GM03348 (cell line): ENCODE results near the gene SLC10A1.
"Not testable (repeated sequence)": the region's sequence is repeated elsewhere in the genome, so short reads cannot be mapped to it uniquely, and the experiment has no call there.

ENCODE experiments used
- DNase-seq: peaks from one replicate; pipeline ENCODE4 v3.0.0; 2012; ENCODE audit warnings: low spot score

Gene SLC10A1

GRCh38 chr14:69769623-69770022, 27.4 kb downstream of the SLC10A1 start:
- no peak for DNase-seq

- DNase-seq = no peak
Observed at GRCh38 chr14:69768873-69769272, 28.2 kb downstream of the SLC10A1 start.

- peak; percentile 97 for DNase-seq
Observed at GRCh38 chr14:69767369-69767999, 29.6 kb downstream of the SLC10A1 start.

GRCh38 chr14:69766984-69767368, 30.1 kb downstream of the SLC10A1 start, which contains the start of gene SRSF5:
Gene SRSF5, plus strand, starts transcription at chr14:69767142. Its CDS starts 1,015 bp downstream, at chr14:69768157.
- peak; percentile 97 for DNase-seq

- DNase-seq = no peak
Observed at GRCh38 chr14:69763761-69764510, 33.1 kb downstream of the SLC10A1 start.

GRCh38 chr14:69760810-69761209, 36.2 kb downstream of the SLC10A1 start:
- no peak for DNase-seq

- no peak for DNase-seq
Observed at GRCh38 chr14:69756298-69756697, 40.7 kb downstream of the SLC10A1 start.

- no peak for DNase-seq
Observed at GRCh38 chr14:69755784-69756183, 41.3 kb downstream of the SLC10A1 start.

- DNase-seq = no peak
Observed at GRCh38 chr14:69755296-69755695, 41.7 kb downstream of the SLC10A1 start.

- DNase-seq = no peak
Observed at GRCh38 chr14:69754487-69754886, 42.6 kb downstream of the SLC10A1 start.

GRCh38 chr14:69753860-69754259, 43.2 kb downstream of the SLC10A1 start:
- DNase-seq = no peak

GRCh38 chr14:69752773-69753172, 44.3 kb downstream of the SLC10A1 start:
- DNase-seq = no peak

GRCh38 chr14:69750495-69750894, 46.5 kb downstream of the SLC10A1 start:
- no peak for DNase-seq

GRCh38 chr14:69749956-69750355, 47.1 kb downstream of the SLC10A1 start:
- no peak for DNase-seq

GRCh38 chr14:69741055-69741454, 56.0 kb downstream of the SLC10A1 start:
- DNase-seq = no peak

GRCh38 chr14:69736405-69736804, 60.6 kb downstream of the SLC10A1 start:
- not testable (repeated sequence) for DNase-seq

GRCh38 chr14:69731919-69732598, 65.0 kb downstream of the SLC10A1 start:
- DNase-seq = not testable (repeated sequence)

GRCh38 chr14:69727860-69728259, 69.2 kb downstream of the SLC10A1 start:
- DNase-seq = no peak

- peak; percentile 95 for DNase-seq
Observed at GRCh38 chr14:69726761-69727511, 70.1 kb downstream of the SLC10A1 start.
